Fibroblast of mammary gland (primary cell): ENCODE measurements around the gene TRAPPC2B.

Source experiments
- DNase-seq: peaks from one replicate; pipeline ENCODE4 v3.0.0-alpha.2; 2010; ENCODE audit warnings: low read depth
- H3K4me3 ChIP-seq: 2 replicates; pipeline ENCODE4 v1.5.1; 2011; ENCODE audit warnings: low read depth, mild to moderate bottlenecking, low read length, moderate library complexity; ENCODE audit not compliant: control insufficient read depth
- CTCF ChIP-seq: conservative IDR thresholded peaks from 2 replicates; pipeline ENCODE4 v1.5.1; 2011; ENCODE audit warnings: low read depth, low read length, inconsistent platforms; ENCODE audit not compliant: control insufficient read depth, insufficient read depth

The TRAPPC2B gene

DNA sequence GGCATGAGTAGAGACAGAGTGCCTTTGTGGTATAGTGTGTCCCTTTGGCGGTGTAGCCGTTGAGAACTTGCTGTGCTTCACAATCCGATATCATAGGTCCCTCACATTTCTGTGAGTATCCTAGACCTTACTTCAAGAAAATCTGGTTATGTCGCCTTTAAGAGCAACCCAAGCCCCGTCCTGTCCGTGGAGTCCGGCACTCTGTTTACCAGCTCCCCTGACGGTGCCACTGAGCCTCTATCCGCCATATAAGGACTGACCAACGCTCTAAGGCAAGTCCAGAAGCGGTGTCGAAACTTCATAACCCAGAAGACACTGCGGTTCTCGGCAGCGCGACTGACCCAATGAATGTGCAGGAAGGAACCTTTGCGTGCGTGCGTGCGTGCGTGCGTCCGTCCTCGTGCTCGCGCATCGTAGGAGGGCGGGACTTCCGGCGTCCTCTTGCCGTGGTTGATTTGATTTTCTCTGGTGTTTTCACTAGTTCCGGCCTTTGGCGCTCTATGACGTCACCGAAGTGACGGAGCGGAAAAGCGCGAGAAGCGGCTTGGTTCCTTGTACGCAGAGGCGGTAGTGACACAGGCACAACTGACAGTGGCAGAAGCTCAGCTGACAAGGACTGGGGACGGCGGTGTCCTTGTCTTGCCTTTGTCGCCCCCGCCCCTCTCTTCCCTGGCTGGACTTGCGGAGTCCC lies at the start of gene TRAPPC2B, which contains the start of gene ZNF547:
TSS of gene TRAPPC2B (plus strand) at position 555 of the 691 bp plus-strand sequence. CDS start 1,283 bp downstream, outside the sequence.
TSS of gene ZNF547 (plus strand) at position 555 of the 691 bp plus-strand sequence. CDS start 5,005 bp downstream, outside the sequence.
- no peak for TF ChIP-seq CTCF
- peak; percentile 99 for DNase-seq
- peak within 1 kb of the TSS; percentile 80 for H3K4me3 ChIP-seq

DNA sequence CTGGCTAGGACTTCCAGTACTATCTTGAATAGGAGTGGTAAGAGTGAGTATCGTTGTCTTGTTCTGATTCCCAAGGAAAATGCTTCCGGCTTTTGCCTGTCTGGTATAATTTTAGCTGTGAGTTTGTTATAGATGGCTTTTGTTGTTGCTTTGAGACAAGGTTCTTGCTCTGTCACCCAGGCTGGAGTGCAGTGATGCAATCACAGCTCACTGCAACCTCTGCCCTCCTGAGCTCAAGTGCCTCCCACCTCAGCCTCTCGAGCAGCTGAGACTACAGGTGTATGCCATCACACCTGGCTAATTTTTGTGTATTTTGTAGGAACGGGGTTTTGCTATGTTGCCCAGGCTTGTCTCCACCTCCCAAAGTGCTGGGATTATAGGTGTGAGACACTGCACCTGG lies 49.2 kb upstream of the TRAPPC2B start:
- TF ChIP-seq CTCF: no peak
- H3K4me3 ChIP-seq: no peak overlapping the region
- DNase-seq: no peak

- no peak overlapping the region for H3K4me3 ChIP-seq
- DNase-seq: no peak
- no peak for TF ChIP-seq CTCF
These were observed 45.8 kb upstream of the TRAPPC2B start for GRCh38 chr19:57317503-57317902.

DNA sequence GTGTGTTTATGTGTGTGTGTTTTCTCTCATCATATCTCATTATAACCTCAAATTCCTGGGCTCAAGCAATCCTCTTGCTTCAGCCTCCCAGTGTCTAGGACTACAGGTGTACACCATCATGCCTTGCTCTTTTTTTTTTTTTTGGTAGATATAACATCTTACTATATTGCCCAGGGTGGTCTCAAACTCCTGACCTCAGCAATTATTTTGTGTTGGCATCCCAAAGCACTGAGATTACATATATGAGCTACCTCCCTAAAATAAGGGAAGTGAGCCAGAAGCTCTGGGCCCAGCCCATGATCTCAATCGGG lies 43.5 kb upstream of the TRAPPC2B start:
- H3K4me3 ChIP-seq: peak overlapping the region; percentile 83
- no peak for DNase-seq
- TF ChIP-seq CTCF: no peak

DNA sequence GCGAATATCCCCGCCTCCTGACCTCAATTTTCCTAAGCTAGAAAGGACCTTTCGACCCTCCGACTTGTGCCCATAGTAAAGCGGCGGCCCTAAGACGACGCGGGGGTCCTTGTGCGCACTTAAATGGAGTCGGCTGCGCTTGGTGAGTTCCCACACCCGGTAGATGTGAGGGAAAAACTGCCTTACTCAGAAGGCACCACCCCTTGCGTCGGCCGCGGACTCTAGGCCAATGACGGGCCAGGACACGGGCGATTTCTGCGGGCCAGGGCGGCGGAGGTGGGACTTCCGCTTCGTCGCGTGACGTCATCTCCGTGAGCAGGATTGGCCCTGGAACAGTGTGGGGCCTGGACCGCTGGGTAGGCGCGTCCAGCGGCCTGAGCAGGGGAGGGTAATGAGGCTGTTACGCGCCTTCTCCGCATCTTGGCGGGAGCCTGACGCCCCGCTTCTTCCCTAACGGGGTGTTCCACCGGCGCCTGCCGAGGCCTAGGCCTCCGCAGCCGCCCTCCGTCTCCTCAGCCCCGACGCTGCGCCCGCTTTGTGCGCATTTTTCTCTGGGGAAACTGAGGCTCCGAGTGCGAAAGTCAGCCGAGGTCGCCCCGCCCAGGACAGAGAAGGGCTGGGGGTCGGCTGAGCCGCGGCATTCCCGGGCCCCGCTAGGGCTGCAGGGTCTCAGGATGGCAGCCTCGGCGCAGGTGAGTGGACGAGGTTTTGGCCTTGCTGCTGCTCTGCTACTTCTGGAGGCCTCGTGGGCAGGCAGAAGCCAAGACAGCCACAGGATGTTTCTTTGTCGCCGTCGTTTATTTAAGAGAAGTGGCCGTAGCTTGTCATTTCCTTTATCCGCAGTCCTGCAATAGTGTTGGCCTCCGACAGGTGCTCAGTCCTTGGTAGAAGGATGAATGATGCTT lies 42.9 kb upstream of the TRAPPC2B start, which contains the start of gene ZNF543:
TSS of gene ZNF543 (plus strand) at position 293 of the 905 bp plus-strand sequence. CDS start at position 675, 382 bp downstream.
- peak within 1 kb of the TSS; percentile 83 for H3K4me3 ChIP-seq
- TF ChIP-seq CTCF: no peak
- DNase-seq: peak; percentile 96

GRCh38 chr19:57321116-57321515 lies 42.2 kb upstream of the TRAPPC2B start:
- peak overlapping the region; percentile 83 for H3K4me3 ChIP-seq
- no peak for TF ChIP-seq CTCF
- DNase-seq: no peak
